Karpas-422 (cell line): ENCODE measurements around the gene NRG3. TPM values are rescaled to one million over a fixed set of nuclear protein-coding genes. Genes with fewer than 3 reads are reported as not detected.

Experiments
- DNase-seq: peaks from one replicate; pipeline ENCODE4 v3.0.0-alpha.2; 2015
- H2AFZ ChIP-seq: fragments of 200-600 bp; sonication (generic); 2 replicates; pipeline ENCODE4 v1.6.1; 2014; ENCODE audit warnings: antibody characterized with exemption, low read length, mixed read lengths
- H3K27ac ChIP-seq: fragments of 200-600 bp; sonication (generic); 2 replicates; pipeline ENCODE4 v1.5.1; 2014; ENCODE audit warnings: mild to moderate bottlenecking, low read length, moderate library complexity
- H3K27me3 ChIP-seq: fragments of 200-600 bp; sonication (generic); 2 replicates; pipeline ENCODE4 v1.6.1; 2014; ENCODE audit warnings: low read length, mixed read lengths
- H3K36me3 ChIP-seq: fragments of 200-600 bp; sonication (generic); 2 replicates; pipeline ENCODE4 v1.6.1; 2014; ENCODE audit warnings: low read length, mixed read lengths; ENCODE audit not compliant: insufficient read depth
- H3K4me1 ChIP-seq: fragments of 200-600 bp; sonication (generic); 2 replicates; pipeline ENCODE4 v1.6.1; 2014; ENCODE audit warnings: mild to moderate bottlenecking, low read length, mixed read lengths
- H3K4me2 ChIP-seq: fragments of 200-600 bp; sonication (generic); 2 replicates; pipeline ENCODE4 v1.6.1; 2014; ENCODE audit warnings: low read length, low read depth, mild to moderate bottlenecking; ENCODE audit not compliant: poor library complexity, severe bottlenecking
- H3K4me3 ChIP-seq: fragments of 200-600 bp; sonication (generic); 2 replicates; pipeline ENCODE4 v1.5.1; 2014; ENCODE audit warnings: mild to moderate bottlenecking, antibody characterized with exemption, low read length, mixed read lengths
- H3K79me2 ChIP-seq: fragments of 200-600 bp; sonication (generic); 2 replicates; pipeline ENCODE4 v1.6.1; 2014; ENCODE audit warnings: mild to moderate bottlenecking, low read length, mixed read lengths
- H3K9ac ChIP-seq: fragments of 200-600 bp; sonication (generic); 2 replicates; pipeline ENCODE4 v1.6.0; 2014; ENCODE audit warnings: low read length
- H3K9me2 ChIP-seq: fragments of 200-600 bp; sonication (generic), shearing (Covaris generic); replicated peaks from 2 replicates; pipeline ENCODE4 v1.6.0; 2014; ENCODE audit warnings: mild to moderate bottlenecking, low read length, moderate library complexity; ENCODE audit not compliant: insufficient read depth
- H3K9me3 ChIP-seq: fragments of 300-700, 200-600 bp; sonication (generic); 2 replicates; pipeline ENCODE4 v1.6.1; 2014; ENCODE audit warnings: low read length, mixed read lengths
- H4K20me1 ChIP-seq: fragments of 200-600 bp; sonication (generic); 2 replicates; pipeline ENCODE4 v1.6.1; 2014; ENCODE audit warnings: mild to moderate bottlenecking, antibody characterized with exemption, low read length, low read depth; ENCODE audit not compliant: insufficient read depth
- small RNA-seq: library from RNA; depleted of rRNA; stranded (forward); fragments of <200 nt; gene quantifications from one replicate; pipeline ENCODE3, GENCODE V24; 2014
- total RNA-seq: library from RNA; depleted of rRNA; stranded (reverse); fragments of >200 nt; shearing (Covaris generic); gene quantifications from 2 replicates; pipeline ENCODE4 v1.2.3, GENCODE V29; 2014; ENCODE audit warnings: low replicate concordance

The NRG3 gene
- total RNA-seq, 1 experiment from 2014 or later = not detected

GRCh38 chr10:83007510-83007909 is 1132.5 kb downstream of the NRG3 start:
- H3K27ac ChIP-seq = no peak overlapping the region
- no peaks in the 10 kb centered on the region for H3K4me1 ChIP-seq
- no peaks in the 10 kb centered on the region for H3K9me2 ChIP-seq
- H3K4me3 ChIP-seq = no peak overlapping the region
- H3K36me3 ChIP-seq = no peaks in the 10 kb centered on the region
- H3K79me2 ChIP-seq = no peaks in the 10 kb centered on the region
- H2AFZ ChIP-seq = no peak overlapping the region
- no peaks in the 10 kb centered on the region for H3K27me3 ChIP-seq
- H3K4me2 ChIP-seq = no peak overlapping the region
- H4K20me1 ChIP-seq = no peaks in the 10 kb centered on the region
- no peaks in the 10 kb centered on the region for H3K9me3 ChIP-seq
- no peak for DNase-seq
- no peak overlapping the region for H3K9ac ChIP-seq

GRCh38 chr10:83012866-83013265 is 1137.9 kb downstream of the NRG3 start:
- H3K27ac ChIP-seq = no peak overlapping the region
- H3K4me1 ChIP-seq = no peaks in the 10 kb centered on the region
- no peaks in the 10 kb centered on the region for H3K9me3 ChIP-seq
- no peak overlapping the region for H3K4me3 ChIP-seq
- no peaks in the 10 kb centered on the region for H3K27me3 ChIP-seq
- no peaks in the 10 kb centered on the region for H4K20me1 ChIP-seq
- no peak for DNase-seq
- H3K4me2 ChIP-seq = no peak overlapping the region
- no peaks in the 10 kb centered on the region for H3K79me2 ChIP-seq
- no peak overlapping the region for H3K9ac ChIP-seq
- no peak overlapping the region for H2AFZ ChIP-seq
- H3K9me2 ChIP-seq = no peaks in the 10 kb centered on the region
- H3K36me3 ChIP-seq = no peaks in the 10 kb centered on the region

GRCh38 chr10:83017076-83017867 is 1142.3 kb downstream of the NRG3 start:
- Histone ChIP-seq H3K9me2 (no peaks in the 10 kb centered on the region), H3K9me3 (no peaks in the 10 kb centered on the region), H3K9ac (no peak overlapping the region), H3K36me3 (no peaks in the 10 kb centered on the region), H3K4me1 (no peaks in the 10 kb centered on the region), H3K4me3 (no peak overlapping the region), H3K27me3 (no peaks in the 10 kb centered on the region), H3K27ac (no peak overlapping the region), H4K20me1 (no peaks in the 10 kb centered on the region), H3K79me2 (no peaks in the 10 kb centered on the region), H3K4me2 (no peak overlapping the region), H2AFZ (no peak overlapping the region)
- DNase-seq = no peak

GRCh38 chr10:83023662-83024061 is 1148.7 kb downstream of the NRG3 start:
- no peak overlapping the region for H3K4me2 ChIP-seq
- no peak overlapping the region for H3K9ac ChIP-seq
- no peak overlapping the region for H2AFZ ChIP-seq
- no peaks in the 10 kb centered on the region for H3K4me1 ChIP-seq
- H3K4me3 ChIP-seq = no peak overlapping the region
- no peaks in the 10 kb centered on the region for H4K20me1 ChIP-seq
- no peaks in the 10 kb centered on the region for H3K79me2 ChIP-seq
- H3K27me3 ChIP-seq = no peaks in the 10 kb centered on the region
- H3K27ac ChIP-seq = no peak overlapping the region
- H3K9me2 ChIP-seq = no peaks in the 10 kb centered on the region
- no peaks in the 10 kb centered on the region for H3K9me3 ChIP-seq
- DNase-seq = no peak
- no peaks in the 10 kb centered on the region for H3K36me3 ChIP-seq

Small RNAs within 50 kb of the gene (small RNA-seq; reads per million reads assigned to genes)
- gene RNU6-441P = not detected
